Mesodermal cell (in vitro differentiated cells): Measurements from ENCODE around the gene GOT1.
A peak's percentile ranks its signal among the peaks of the same experiment; 100 is the strongest.

Source experiments
- H3K27ac ChIP-seq: 2 replicates; pipeline ENCODE4 v1.7.0; 2013; ENCODE audit warnings: mild to moderate bottlenecking, low read depth, low read length, moderate library complexity; ENCODE audit not compliant: severe bottlenecking
- H3K36me3 ChIP-seq: 2 replicates; pipeline ENCODE4 v1.7.1; 2013; ENCODE audit warnings: mild to moderate bottlenecking, low read length, moderate library complexity; ENCODE audit not compliant: control insufficient read depth, insufficient read depth
- H3K4me1 ChIP-seq: one replicate; pipeline ENCODE4 v1.7.1; 2013; ENCODE audit warnings: mild to moderate bottlenecking, low read length; ENCODE audit not compliant: insufficient read depth, control insufficient read depth, poor library complexity, severe bottlenecking
- H3K4me3 ChIP-seq: 2 replicates; pipeline ENCODE4 v1.7.0; 2013; ENCODE audit warnings: low read length, control low read depth, mild to moderate bottlenecking; ENCODE audit not compliant: insufficient read depth, poor library complexity, severe bottlenecking; ENCODE audit errors: extremely low read depth
- H3K9me3 ChIP-seq: 2 replicates; pipeline ENCODE4 v1.7.1; 2013; ENCODE audit warnings: mild to moderate bottlenecking, low read length, moderate library complexity; ENCODE audit not compliant: control insufficient read depth
- WGBS, 2 experiments: methylation state at CpG; one replicate each; pipeline ENCODE4 v1.1.5; 2013; ENCODE audit warnings: missing lambda C conversion rate in 2 of 2; ENCODE audit not compliant: insufficient coverage in 2 of 2; 5-methylcytosine and 5-hydroxymethylcytosine counted together

GOT1 gene

DNA sequence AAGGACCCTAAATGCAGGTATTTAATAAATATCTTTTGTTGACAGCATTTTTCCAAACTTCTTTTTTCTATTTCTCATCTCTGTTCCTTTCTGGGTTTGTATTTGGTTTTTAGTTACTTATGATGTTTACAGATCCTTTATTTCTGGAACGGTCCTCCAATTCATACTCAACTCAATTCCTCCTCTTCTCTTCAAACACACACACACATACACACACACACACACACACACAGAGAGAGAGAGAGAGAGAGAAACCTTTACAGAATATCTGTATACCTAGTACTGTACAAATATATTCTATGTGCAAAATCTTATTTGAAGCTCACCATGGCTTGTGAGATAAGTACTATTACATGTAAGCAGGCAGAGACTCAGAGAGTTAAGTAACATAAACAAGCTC lies 21.6 kb upstream of the GOT1 start:
- no CpG with 5 or more reads among the region's 1 CpG for WGBS, 2 experiments
- Histone ChIP-seq H3K36me3 (no peaks in the 10 kb centered on the region), H3K4me1 (peaks cover 32% of the 10 kb centered on the region), H3K4me3 (no peak overlapping the region), H3K27ac (no peak overlapping the region), H3K9me3 (no peaks in the 10 kb centered on the region)

GRCh38 chr10:99451499-99451788 lies 21.0 kb upstream of the GOT1 start:
- H3K27ac ChIP-seq = peak overlapping the region; percentile 63
- H3K36me3 ChIP-seq = no peaks in the 10 kb centered on the region
- H3K4me3 ChIP-seq = no peak overlapping the region
- H3K9me3 ChIP-seq = no peaks in the 10 kb centered on the region
- peaks cover 32% of the 10 kb centered on the region for H3K4me1 ChIP-seq
- 54% methylated on average over 3 of the region's 5 CpGs; no CpG with 5 or more reads in 1 of the 2 experiments for WGBS, 2 experiments

DNA sequence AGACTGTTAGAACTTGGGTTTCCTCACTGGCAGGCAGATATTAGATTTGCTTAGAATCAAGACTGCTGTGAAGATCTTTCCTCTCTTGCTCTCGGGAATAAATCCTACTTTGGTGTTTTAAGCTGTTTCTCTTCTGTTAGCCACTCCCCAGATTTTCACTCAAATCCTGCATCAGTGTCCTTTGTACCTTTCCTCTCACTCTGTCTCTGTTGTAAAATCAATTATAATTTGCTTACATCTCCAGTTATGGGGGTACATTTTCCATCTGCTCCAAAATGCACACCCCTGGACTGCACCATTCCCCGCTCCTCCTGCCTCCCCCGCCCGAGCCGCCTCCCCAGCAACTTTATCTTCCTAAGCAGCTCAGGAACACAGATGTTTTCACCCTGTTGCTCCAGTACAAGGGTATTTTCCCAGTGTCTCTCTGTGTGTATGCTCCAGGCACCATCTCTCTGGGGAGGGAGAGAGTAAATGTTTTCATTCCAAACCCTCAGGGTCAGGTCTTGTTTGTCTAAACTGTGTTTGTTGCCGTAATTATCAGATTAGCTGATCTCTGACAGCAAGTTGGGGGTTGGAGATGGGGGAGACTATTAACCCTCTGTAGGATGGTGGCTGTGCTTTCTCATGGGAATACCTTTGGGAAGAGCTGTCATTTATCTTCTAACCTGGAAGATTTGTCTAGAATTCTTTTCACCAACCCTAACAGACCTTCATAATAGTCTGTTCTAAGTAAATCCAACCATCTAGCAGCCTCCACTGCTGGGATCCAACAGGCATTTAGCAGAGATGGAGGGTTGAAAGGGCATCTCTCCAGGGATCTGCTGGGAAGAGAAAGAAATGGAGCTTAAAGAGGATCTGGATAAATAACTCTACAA lies 20.4 kb upstream of the GOT1 start:
- Histone ChIP-seq H3K9me3 (no peaks in the 10 kb centered on the region), H3K27ac (peak overlapping the region; percentile 63), H3K36me3 (no peaks in the 10 kb centered on the region), H3K4me1 (peaks cover 32% of the 10 kb centered on the region), H3K4me3 (no peak overlapping the region)
- 33 to 89% methylated on average over 2 to 4 of the region's 6 CpGs for WGBS, 2 experiments

DNA sequence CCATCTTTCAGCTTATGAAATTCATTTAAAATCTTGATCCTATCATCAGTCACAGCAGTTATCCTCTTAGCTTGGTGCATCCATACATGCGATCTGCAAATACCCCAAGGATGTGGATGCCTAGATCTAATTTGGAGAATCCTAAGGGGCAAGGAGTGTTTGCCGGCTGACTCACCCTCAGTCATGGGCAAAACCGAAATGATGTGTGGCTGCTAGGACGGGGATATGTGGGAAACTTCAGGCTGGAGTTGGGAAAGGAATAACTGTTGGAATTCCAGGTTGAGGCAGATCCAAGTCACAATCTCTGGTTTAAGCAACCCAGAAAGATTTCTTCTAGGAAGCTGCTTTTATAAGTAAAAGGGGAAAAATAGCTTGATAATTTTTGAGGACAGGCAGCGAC lies 19.7 kb upstream of the GOT1 start:
- 77 to 93% methylated on average over 5 of the region's 5 CpGs for WGBS, 2 experiments
- Histone ChIP-seq H3K27ac (no peak overlapping the region), H3K4me3 (no peak overlapping the region)

DNA sequence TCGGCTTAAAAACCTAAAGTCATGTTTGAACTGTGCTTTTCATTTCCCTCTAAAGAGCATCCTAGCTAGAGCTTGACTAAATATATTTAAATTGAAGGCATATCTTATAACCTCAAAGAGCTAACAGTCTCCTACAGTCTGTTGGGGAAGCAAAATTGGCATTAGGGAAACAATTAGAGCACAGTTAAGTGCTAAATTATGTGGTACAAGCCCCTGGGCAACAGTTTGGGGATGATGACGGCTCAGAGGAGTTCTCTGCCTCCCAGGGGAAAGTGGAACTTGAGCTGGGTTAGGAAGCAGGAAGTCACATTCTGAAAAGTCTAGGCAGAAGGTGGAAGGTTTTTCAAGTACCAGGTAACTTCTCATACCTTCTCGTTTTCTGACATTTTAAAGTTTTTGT lies 18.6 kb upstream of the GOT1 start:
- H3K4me1 ChIP-seq = peaks cover 32% of the 10 kb centered on the region
- no peak overlapping the region for H3K4me3 ChIP-seq
- WGBS, 2 experiments = 80 to 83% methylated on average over 1 of the region's 3 CpGs
- H3K36me3 ChIP-seq = no peaks in the 10 kb centered on the region
- H3K9me3 ChIP-seq = no peaks in the 10 kb centered on the region
- no peak overlapping the region for H3K27ac ChIP-seq

More for the DNA sequence above, 19.7 kb upstream of the GOT1 start:
- H3K4me1 ChIP-seq = peaks cover 32% of the 10 kb centered on the region
- H3K9me3 ChIP-seq = no peaks in the 10 kb centered on the region
- no peaks in the 10 kb centered on the region for H3K36me3 ChIP-seq

GRCh38 chr10:99444383-99445045 lies 14.1 kb upstream of the GOT1 start:
- H3K4me1 ChIP-seq = peaks cover 6% of the 10 kb centered on the region
- H3K36me3 ChIP-seq = no peaks in the 10 kb centered on the region
- no peaks in the 10 kb centered on the region for H3K9me3 ChIP-seq
- H3K27ac ChIP-seq = no peak overlapping the region
- WGBS, 2 experiments = 54 to 71% methylated on average over 7 to 8 of the region's 16 CpGs
- no peak overlapping the region for H3K4me3 ChIP-seq

DNA sequence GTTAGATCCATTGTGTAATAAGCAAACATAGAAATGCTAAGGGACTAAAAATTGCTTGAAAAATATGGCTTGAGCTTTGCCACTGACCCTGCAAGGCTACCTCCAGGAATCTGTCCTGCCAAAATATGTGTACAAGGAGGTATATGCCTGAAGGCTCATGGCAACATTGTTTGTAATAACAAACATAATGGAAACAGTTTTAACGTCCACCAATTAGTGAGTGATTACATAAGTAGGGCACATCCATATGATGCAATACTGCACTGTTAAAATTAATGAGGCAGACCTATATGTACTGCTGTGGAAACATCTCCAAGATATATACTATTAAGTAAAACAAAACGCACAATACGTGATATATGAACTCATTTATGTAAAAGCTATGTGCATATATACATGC lies 13.1 kb upstream of the GOT1 start:
- Histone ChIP-seq H3K36me3 (no peaks in the 10 kb centered on the region), H3K4me3 (no peak overlapping the region), H3K27ac (no peak overlapping the region), H3K4me1 (no peaks in the 10 kb centered on the region), H3K9me3 (no peaks in the 10 kb centered on the region)
- WGBS, 2 experiments = no CpG with 5 or more reads among the region's 3 CpGs

DNA sequence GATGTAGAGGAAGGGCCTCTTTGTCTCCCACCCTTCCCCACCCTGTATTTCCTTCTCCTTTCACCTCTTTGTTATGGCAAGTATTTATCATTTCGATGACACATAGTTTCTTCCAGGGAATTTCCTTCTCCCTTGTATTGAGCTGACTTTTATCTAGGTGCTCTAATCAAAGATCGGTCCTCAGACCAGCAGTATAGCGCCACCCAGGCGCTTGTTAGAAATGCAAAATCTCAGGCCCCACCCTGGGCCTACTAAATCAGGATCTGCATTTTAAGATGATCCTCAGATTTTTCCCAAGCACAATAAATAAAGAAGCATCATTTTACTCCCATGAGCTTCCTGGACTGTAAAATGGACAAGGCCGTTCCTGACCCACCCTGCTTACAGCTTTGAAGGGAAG lies 12.0 kb upstream of the GOT1 start:
- H3K4me3 ChIP-seq = no peak overlapping the region
- no peak overlapping the region for H3K27ac ChIP-seq
- H3K9me3 ChIP-seq = no peaks in the 10 kb centered on the region
- no peaks in the 10 kb centered on the region for H3K36me3 ChIP-seq
- H3K4me1 ChIP-seq = no peaks in the 10 kb centered on the region
- WGBS, 2 experiments = 77 to 81% methylated on average over 3 to 4 of the region's 5 CpGs

DNA sequence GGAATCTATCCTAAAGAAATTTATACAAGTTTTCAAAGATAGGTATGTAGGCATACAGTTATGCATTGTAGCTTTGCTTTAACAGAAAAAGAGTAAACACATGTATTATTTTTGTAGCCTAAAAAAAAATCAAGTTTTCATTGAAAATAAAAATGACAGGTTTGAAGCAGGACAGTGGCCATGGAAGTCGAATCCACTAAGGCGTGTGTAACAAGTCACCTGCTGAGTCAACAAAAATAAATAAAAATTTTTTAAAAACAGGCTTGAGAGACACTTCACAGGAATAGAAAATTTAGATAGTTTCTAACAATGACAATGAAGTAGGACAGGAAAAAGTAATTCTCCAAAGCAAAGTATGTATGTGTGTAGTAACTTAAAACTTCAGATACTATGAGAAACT lies 8.5 kb upstream of the GOT1 start:
- H3K9me3 ChIP-seq = no peaks in the 10 kb centered on the region
- H3K4me3 ChIP-seq = no peak overlapping the region
- no peaks in the 10 kb centered on the region for H3K36me3 ChIP-seq
- no peak overlapping the region for H3K27ac ChIP-seq
- no CpG with 5 or more reads among the region's 2 CpGs for WGBS, 2 experiments
- H3K4me1 ChIP-seq = no peaks in the 10 kb centered on the region

- 58 to 100% methylated on average over 1 to 2 of the region's 5 CpGs for WGBS, 2 experiments
- no peaks in the 10 kb centered on the region for H3K4me1 ChIP-seq
- H3K4me3 ChIP-seq = no peak overlapping the region
- no peaks in the 10 kb centered on the region for H3K36me3 ChIP-seq
- no peak overlapping the region for H3K27ac ChIP-seq
- no peaks in the 10 kb centered on the region for H3K9me3 ChIP-seq
Measured at GRCh38 chr10:99435986-99436638, 5.7 kb upstream of the GOT1 start.
